Bronchial epithelial cell (primary cell): Measurements from ENCODE around the gene PAPSS1. TPM values are rescaled to one million over a fixed set of nuclear protein-coding genes. Genes with fewer than 3 reads are reported as not detected.

Source experiments
- DNase-seq: peaks from one replicate; pipeline ENCODE4 v3.0.0-alpha.2; 2010; ENCODE audit warnings: low read depth
- FAIRE-seq: peaks from 2 replicates; lab custom pipeline; 2011; peaks lifted over from hg19 to GRCh38; lab: Jason Lieb, UNC
- H3K27me3 ChIP-seq: 2 replicates; pipeline ENCODE4 v1.5.1; 2011; ENCODE audit warnings: low read length; ENCODE audit not compliant: control insufficient read depth, insufficient read depth
- H3K36me3 ChIP-seq: 2 replicates; pipeline ENCODE4 v1.5.1; 2011; ENCODE audit warnings: low read length; ENCODE audit not compliant: control insufficient read depth, insufficient read depth
- H3K4me3 ChIP-seq: 2 replicates; pipeline ENCODE4 v1.5.1; 2011; ENCODE audit warnings: mild to moderate bottlenecking, low read depth, low read length, control low read depth
- total RNA-seq: library from RNA; depleted of rRNA; stranded (reverse); fragments of >200 nt; gene quantifications from 2 replicates; pipeline ENCODE4 v1.2.1, GENCODE V29; 2014
- TF ChIP-seq, protein P1 (sequence below): IDR thresholded peaks from 2 replicates; pipeline ENCODE4 v1.5.1; 2011; ENCODE audit warnings: mild to moderate bottlenecking, moderate library complexity, low read length, control low read depth, inconsistent platforms; ENCODE audit not compliant: insufficient read depth, severe bottlenecking

Gene PAPSS1
- total RNA-seq, 1 donor from 2014 or later = 55.8 TPM

DNA sequence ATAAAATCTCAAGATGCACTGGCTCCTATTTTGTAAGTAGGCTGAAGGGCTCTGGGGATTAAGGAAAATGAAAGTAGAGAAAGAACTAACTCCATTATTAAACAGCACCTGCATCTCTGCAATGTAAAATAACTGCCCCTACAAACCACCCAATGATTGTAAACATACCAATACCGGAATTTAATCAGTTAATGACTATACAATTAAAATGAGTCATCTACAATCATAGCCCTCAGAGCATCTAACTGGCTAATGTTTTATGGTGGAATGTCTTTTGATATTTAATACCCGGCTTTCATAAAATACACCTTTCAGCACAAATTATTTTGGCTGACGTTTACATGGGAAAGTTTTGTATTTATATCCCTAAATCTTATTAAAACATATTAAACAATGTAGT, 142.3 kb downstream of the PAPSS1 start:
- no peaks in the 10 kb centered on the region for H3K27me3 ChIP-seq
- H3K36me3 ChIP-seq = no peaks in the 10 kb centered on the region
- FAIRE-seq = no peak
- TF ChIP-seq, protein P1, sequence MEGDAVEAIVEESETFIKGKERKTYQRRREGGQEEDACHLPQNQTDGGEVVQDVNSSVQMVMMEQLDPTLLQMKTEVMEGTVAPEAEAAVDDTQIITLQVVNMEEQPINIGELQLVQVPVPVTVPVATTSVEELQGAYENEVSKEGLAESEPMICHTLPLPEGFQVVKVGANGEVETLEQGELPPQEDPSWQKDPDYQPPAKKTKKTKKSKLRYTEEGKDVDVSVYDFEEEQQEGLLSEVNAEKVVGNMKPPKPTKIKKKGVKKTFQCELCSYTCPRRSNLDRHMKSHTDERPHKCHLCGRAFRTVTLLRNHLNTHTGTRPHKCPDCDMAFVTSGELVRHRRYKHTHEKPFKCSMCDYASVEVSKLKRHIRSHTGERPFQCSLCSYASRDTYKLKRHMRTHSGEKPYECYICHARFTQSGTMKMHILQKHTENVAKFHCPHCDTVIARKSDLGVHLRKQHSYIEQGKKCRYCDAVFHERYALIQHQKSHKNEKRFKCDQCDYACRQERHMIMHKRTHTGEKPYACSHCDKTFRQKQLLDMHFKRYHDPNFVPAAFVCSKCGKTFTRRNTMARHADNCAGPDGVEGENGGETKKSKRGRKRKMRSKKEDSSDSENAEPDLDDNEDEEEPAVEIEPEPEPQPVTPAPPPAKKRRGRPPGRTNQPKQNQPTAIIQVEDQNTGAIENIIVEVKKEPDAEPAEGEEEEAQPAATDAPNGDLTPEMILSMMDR = no peak
- no peak overlapping the region for H3K4me3 ChIP-seq
- DNase-seq = peak; percentile 14

DNA sequence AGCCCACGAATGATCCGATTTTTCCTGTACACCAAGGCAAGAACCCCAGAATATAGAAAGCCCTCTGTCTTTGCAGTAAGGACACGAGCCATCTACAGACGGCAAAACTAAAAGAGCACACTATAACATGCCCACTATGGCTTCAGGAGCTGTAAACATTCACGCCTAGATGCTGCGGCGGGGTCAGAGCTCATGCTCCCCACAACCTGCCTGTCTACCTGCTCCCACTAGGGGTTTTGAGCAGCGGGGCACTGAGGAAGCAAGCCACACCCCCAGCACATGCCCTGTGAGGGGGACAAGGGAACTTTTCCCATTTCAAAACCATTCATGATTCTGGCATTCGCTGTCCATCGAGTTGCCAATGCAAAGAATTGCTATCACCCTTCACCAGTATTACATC, 144.8 kb downstream of the PAPSS1 start:
- no peak for DNase-seq
- no peaks in the 10 kb centered on the region for H3K36me3 ChIP-seq
- H3K4me3 ChIP-seq = no peak overlapping the region
- TF ChIP-seq, protein P1 = no peak
- FAIRE-seq = no peak
- H3K27me3 ChIP-seq = no peaks in the 10 kb centered on the region

DNA sequence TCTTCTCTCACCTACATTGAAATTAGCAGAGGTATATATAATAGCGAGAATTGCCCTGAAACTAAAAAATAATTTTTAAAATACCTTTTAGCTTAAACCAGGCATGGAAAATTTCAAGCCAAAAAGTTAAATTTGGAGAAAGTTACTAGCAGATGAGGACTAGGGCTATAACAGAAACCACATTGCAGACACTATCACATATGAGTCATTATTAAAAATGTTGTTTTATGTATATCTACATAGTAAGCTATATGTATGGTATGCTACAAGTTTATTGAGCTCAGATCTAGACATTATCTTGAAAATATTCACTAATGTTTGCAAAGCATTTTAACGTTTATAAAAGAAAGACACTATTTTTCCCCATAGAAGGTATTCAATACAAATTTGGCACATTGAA, 147.8 kb downstream of the PAPSS1 start:
- Histone ChIP-seq H3K27me3 (no peaks in the 10 kb centered on the region), H3K36me3 (no peaks in the 10 kb centered on the region), H3K4me3 (no peak overlapping the region)
- TF ChIP-seq, protein P1 = no peak
- no peak for FAIRE-seq
- DNase-seq = no peak

DNA sequence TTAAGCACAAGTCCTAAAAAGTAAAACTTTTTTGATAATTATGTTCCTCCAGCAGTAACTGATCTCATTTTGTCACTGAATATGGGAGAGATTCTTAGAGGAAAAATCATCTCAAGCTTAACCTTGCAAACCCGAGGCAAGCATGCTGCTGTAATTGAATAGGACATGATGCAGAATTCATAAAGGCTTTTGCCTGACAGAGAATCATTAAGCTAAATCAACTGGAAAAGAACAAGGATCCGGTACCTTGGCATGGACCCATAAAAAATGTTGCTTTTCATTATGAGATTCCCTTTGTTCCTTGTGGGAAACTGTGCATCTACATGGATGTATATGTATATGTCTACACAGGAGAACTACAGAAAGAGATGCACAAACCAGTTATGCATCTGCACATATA, 149.1 kb downstream of the PAPSS1 start:
- DNase-seq (no peak), FAIRE-seq (no peak)
- Histone ChIP-seq H3K4me3 (no peak overlapping the region), H3K27me3 (no peaks in the 10 kb centered on the region), H3K36me3 (no peaks in the 10 kb centered on the region)
- TF ChIP-seq, protein P1 = no peak

DNA sequence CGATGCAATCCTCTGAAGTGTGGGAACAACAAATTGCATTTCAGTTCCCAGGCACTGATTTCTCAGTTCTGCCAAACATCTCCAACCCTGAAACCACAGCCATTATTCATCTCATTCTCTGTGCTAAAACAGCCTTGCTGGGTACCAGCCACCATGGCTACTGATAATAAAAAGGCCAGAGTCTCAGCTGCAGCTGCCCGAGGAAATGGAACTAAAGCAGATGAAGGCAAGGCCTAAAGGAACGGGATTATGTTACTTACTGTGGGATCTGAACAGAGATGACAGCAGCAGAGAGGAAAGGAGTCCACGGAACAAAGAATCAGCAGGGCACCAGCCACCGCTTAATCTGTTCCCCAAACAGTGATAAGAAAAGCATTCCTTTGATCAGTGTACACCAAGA, 155.7 kb downstream of the PAPSS1 start:
- Histone ChIP-seq H3K36me3 (no peaks in the 10 kb centered on the region), H3K27me3 (no peaks in the 10 kb centered on the region), H3K4me3 (no peak overlapping the region)
- DNase-seq (no peak), FAIRE-seq (no peak)
- TF ChIP-seq, protein P1 = no peak

Other genes with a start within 250 kb of the PAPSS1 start
- gene SGMS2, start 104.7 kb upstream of the PAPSS1 start, total RNA-seq = 95.0 and 103 TPM in 2 replicates
- 1.3 and 1.4 TPM in 2 replicates for gene CYP2U1, start 211.3 kb upstream of the PAPSS1 start, total RNA-seq